Frontal cortex (tissue), 4 donors: ENCODE data around the gene AIG1. TPM values are rescaled to one million over a fixed set of nuclear protein-coding genes. Genes with fewer than 3 reads are reported as not detected.
"Not testable (repeated sequence)": the region's sequence is repeated elsewhere in the genome, so short reads cannot be mapped to it uniquely, and the experiment has no call there.

Source experiments
- DNase-seq, 2 donors: peaks; one replicate each; pipeline ENCODE4 v3.0.0; 2012; ENCODE audit warnings: low spot score in 2 of 2
- FAIRE-seq: peaks from 2 replicates; lab custom pipeline; 2012; peaks lifted over from hg19 to GRCh38; lab: Jason Lieb, UNC
- total RNA-seq: library from RNA; depleted of rRNA; stranded (reverse); fragments of >200 nt; gene quantifications from one replicate; pipeline ENCODE4 v1.2.3, GENCODE V29; 2014
- donor health status: control.
- donor health status: control.
- donor health status: control.

Gene AIG1
- total RNA-seq, 1 donor from 2014 or later: 39.5 TPM

- no peak for FAIRE-seq
- no peak for DNase-seq
These were observed 232.8 kb downstream of the AIG1 start for GRCh38 chr6:143293523-143293922.

GRCh38 chr6:143294265-143294860 is 233.7 kb downstream of the AIG1 start:
- FAIRE-seq (no peak), DNase-seq (no peak)

GRCh38 chr6:143295932-143296331 is 235.2 kb downstream of the AIG1 start:
- FAIRE-seq: no peak
- no peak for DNase-seq

- DNase-seq (no peak), FAIRE-seq (no peak)
These were observed 237.4 kb downstream of the AIG1 start for GRCh38 chr6:143298071-143298470.

- FAIRE-seq: no peak
- DNase-seq: no peak
These were observed 238.8 kb downstream of the AIG1 start for GRCh38 chr6:143299253-143300166.

GRCh38 chr6:143301188-143301587 is 240.5 kb downstream of the AIG1 start:
- FAIRE-seq: no peak
- no peak for DNase-seq

GRCh38 chr6:143307760-143308159 is 247.1 kb downstream of the AIG1 start:
- DNase-seq, FAIRE-seq: not testable (repeated sequence)

- FAIRE-seq: no peak
These were observed 252.5 kb downstream of the AIG1 start for GRCh38 chr6:143313163-143313562.

GRCh38 chr6:143321491-143322086 is 260.9 kb downstream of the AIG1 start:
- DNase-seq (no peak), FAIRE-seq (no peak)

More at GRCh38 chr6:143313163-143313562, 252.5 kb downstream of the AIG1 start:
- no peak for DNase-seq

GRCh38 chr6:143322386-143322785 is 261.7 kb downstream of the AIG1 start:
- DNase-seq (no peak), FAIRE-seq (no peak)

- FAIRE-seq (no peak), DNase-seq (no peak)
These were observed 263.2 kb downstream of the AIG1 start for GRCh38 chr6:143323729-143324470.

- FAIRE-seq (no peak), DNase-seq (no peak)
These were observed 264.9 kb downstream of the AIG1 start for GRCh38 chr6:143325379-143326140.

GRCh38 chr6:143328876-143329275 is 268.2 kb downstream of the AIG1 start:
- DNase-seq (no peak), FAIRE-seq (no peak)

- DNase-seq: no peak
These were observed 268.6 kb downstream of the AIG1 start for GRCh38 chr6:143329323-143329722.

GRCh38 chr6:143331362-143331761 is 270.7 kb downstream of the AIG1 start:
- no peak for DNase-seq
- no peak for FAIRE-seq

More at GRCh38 chr6:143329323-143329722, 268.6 kb downstream of the AIG1 start:
- FAIRE-seq: no peak

- DNase-seq: no peak
- FAIRE-seq: no peak
These were observed 271.6 kb downstream of the AIG1 start for GRCh38 chr6:143332153-143332845.

- DNase-seq (no peak), FAIRE-seq (no peak)
These were observed 272.4 kb downstream of the AIG1 start for GRCh38 chr6:143333081-143333480.

- FAIRE-seq: no peak
- DNase-seq: no peak
These were observed 273.2 kb downstream of the AIG1 start for GRCh38 chr6:143333749-143334520.
